ENCODE results near the gene TPST2. TPM values are rescaled to one million over a fixed set of nuclear protein-coding genes. Genes with fewer than 3 reads are reported as not detected.

Gene TPST2
- total and polyA plus RNA-seq, 2 of the 4 experiments (the other 2 are of a cell fraction), result 42.5 to 63.6 TPM

GRCh38 chr22:26483439-26484359, 106.2 kb downstream of the TPST2 start, which contains the start of the genes HPS4 and SRRD:
HPS4 (minus strand) TSS chr22:26483783; CDS start chr22:26481762, 2,021 bp downstream.
SRRD (plus strand) TSS chr22:26483877; CDS start chr22:26483891, 14 bp downstream.
- in situ Hi-C loops (cut with MboI; ENCODE audit: low sequenced_read_pairs), result no loop called here
- peak within 1 kb of the TSS; percentile 90 for H3K27ac ChIP-seq (ENCODE audit: insufficient read depth, low read length)
- ATAC-seq (ENCODE audit: low read depth), result peak; percentile 92

More at GRCh38 chr22:26483439-26484359, 106.2 kb downstream of the TPST2 start, which contains the start of the genes HPS4 and SRRD:
- peak within 1 kb of the TSS; percentile 88 for H3K4ac ChIP-seq (ENCODE audit: low read depth, low read length)
- 0 out of 2 replicates have a peak within 1 kb of the TSS, but pooled peaks have one; percentile 3 for H2BK20ac ChIP-seq (ENCODE audit: low read depth, low read length)
- no peaks in the 10 kb centered on the region for H4K20me1 ChIP-seq (ENCODE audit: insufficient read depth, low read length)
- H2AFZ ChIP-seq (replicated peaks; ENCODE audit: low read length, poor library complexity), result peak within 1 kb of the TSS; percentile 97
- peak within 1 kb of the TSS; percentile 97 for H2AK9ac ChIP-seq (replicated peaks; ENCODE audit: low read depth, low read length, poor library complexity)
- DNase-seq, result peak; percentile 88
- TF ChIP-seq CHD1 (IDR thresholded peaks at IDR 0.05; ENCODE audit: low read depth, low read length) (no peak), MAZ (IDR thresholded peaks at IDR 0.05; ENCODE audit: borderline replicate concordance, low read depth, low read length) (peak; percentile 94), RAD21 (IDR thresholded peaks at IDR 0.05; ENCODE audit: low read length) (no peak), POLR2A (IDR thresholded peaks at IDR 0.05; ENCODE audit: low read depth, low read length) (peak; percentile 67; the same call in 1 of the 2 replicates), CEBPB (IDR thresholded peaks at IDR 0.05; ENCODE audit: low read depth, low read length) (no peak), MXI1 (IDR thresholded peaks at IDR 0.05; ENCODE audit: borderline replicate concordance, low read depth, low read length) (peak; percentile 83), USF2 (IDR thresholded peaks at IDR 0.05; ENCODE audit: low read depth, low read length) (peak; percentile 81), RCOR1 (IDR thresholded peaks at IDR 0.05; ENCODE audit: insufficient replicate concordance, low read length) (peak; percentile 97), BHLHE40 (IDR thresholded peaks at IDR 0.05; ENCODE audit: low read depth, low read length) (peak; percentile 85), ELK1 (IDR thresholded peaks at IDR 0.05; ENCODE audit: borderline replicate concordance, low read depth, low read length) (no peak), SMC3 (IDR thresholded peaks at IDR 0.05; ENCODE audit: low read depth, low read length) (no peak), NFE2L2 (IDR thresholded peaks at IDR 0.05; ENCODE audit: low read depth, low read length) (no peak)
- H3K4me3 ChIP-seq (ENCODE audit: insufficient read depth, low read depth, low read length), result peak within 1 kb of the TSS; percentile 80
- WGBS, 2 experiments (ENCODE audit: extremely low coverage in 2 of 2, insufficient read length in 1 of 2), result 3% methylated on average over 56 of the region's 85 CpGs; no CpG with 5 or more reads in 1 of the 2 experiments
- H4K5ac ChIP-seq (ENCODE audit: low read depth, low read length), result peak within 1 kb of the TSS; percentile 73
- peak within 1 kb of the TSS; percentile 94 to 100 for H4K8ac ChIP-seq (ENCODE audit: low read depth in 2 of 2, low read length in 2 of 2)
- H3K9me1 ChIP-seq (ENCODE audit: insufficient read depth, low read length), result no peaks in the 10 kb centered on the region; the same call in 1 of the 2 replicates
- peak within 1 kb of the TSS; percentile 92 for H3K4me2 ChIP-seq (ENCODE audit: low read depth, low read length)
- BruUV-seq (replicated peaks), result no TSS peak
- CTCF ChIA-PET, result interaction anchor here (1.1 to 2.2 kb wide), 2 partner anchors 10 to 19 kb away, joined by 5 to 7 read pairs; no protein-coding TSS in a partner anchor
- peak within 1 kb of the TSS; percentile 32 for H4K91ac ChIP-seq (ENCODE audit: insufficient read depth, low read depth, low read length)
- POLR2A ChIA-PET (ENCODE audit: unreplicated experiment), result interaction anchor here (0.6 to 0.7 kb wide), 2 partner anchors 92 to 140 kb away, joined by 3 to 8 read pairs; no protein-coding TSS in a partner anchor
- intact Hi-C loops (cut with micrococcal nuclease), result no loop called here
- dilution Hi-C loops (cut with HindIII; ENCODE audit: low sequenced_read_pairs, unreplicated experiment), result no loop called here
- H3K9ac ChIP-seq (ENCODE audit: low read depth, low read length), result peak within 1 kb of the TSS; percentile 90
- peaks cover 33 to 73% of the 10 kb centered on the region in 2 experiments for H3K79me1 ChIP-seq (ENCODE audit: low read depth in 1 of 2, low read length in 2 of 2)
- peak within 1 kb of the TSS; percentile 79 for H3K56ac ChIP-seq (ENCODE audit: extremely low read depth, insufficient read depth, low read length)
- H3K36me3 ChIP-seq (ENCODE audit: control insufficient read depth, insufficient read depth, low read length), result peaks cover 19% of the 10 kb centered on the region
- H3K9me3 ChIP-seq (ENCODE audit: control insufficient read depth, insufficient read depth, low read length), result no peaks in the 10 kb centered on the region
- peak within 1 kb of the TSS; percentile 67 for H3K14ac ChIP-seq (replicated peaks; ENCODE audit: low read depth, low read length)
- peak within 1 kb of the TSS; percentile 30 for H2BK120ac ChIP-seq (ENCODE audit: low read depth, low read length)
- peak within 1 kb of the TSS; percentile 82 for H3K23ac ChIP-seq (ENCODE audit: low read depth, low read length)
- H2BK15ac ChIP-seq (ENCODE audit: low read depth, low read length), result no peak within 1 kb of the TSS
- no peak within 1 kb of the TSS; the same call in 1 of the 2 replicates for H3K18ac ChIP-seq (ENCODE audit: low read depth, low read length)
- H2AK5ac ChIP-seq (ENCODE audit: low read depth, low read length), result peak within 1 kb of the TSS; percentile 78
- H3K4me1 ChIP-seq (ENCODE audit: control insufficient read depth, insufficient read depth, low read length), result peaks cover 9% of the 10 kb centered on the region
- no peaks in the 10 kb centered on the region for H3K27me3 ChIP-seq (ENCODE audit: control insufficient read depth, insufficient read depth, low read length)
- peak within 1 kb of the TSS; percentile 64 for H2BK5ac ChIP-seq (ENCODE audit: low read depth, low read length, poor library complexity, severe bottlenecking)
